ENCODE measurements around the gene GOLGA6L25. TPM values are rescaled to one million over a fixed set of nuclear protein-coding genes. Genes with fewer than 3 reads are reported as not detected.

GOLGA6L25 gene
- not detected in 2 replicates for total RNA-seq

GRCh38 chr15:28553268-28553667 lies at the start of gene GOLGA6L25:
Gene GOLGA6L25, plus strand, starts transcription at chr15:28553568. Its CDS starts 61 bp downstream, at chr15:28553629.

GRCh38 chr15:28532954-28533353 lies 20.4 kb upstream of the GOLGA6L25 start, which contains the start of gene GOLGA8G:
Gene GOLGA8G, minus strand, starts transcription at chr15:28532971. Its CDS starts 62 bp downstream, at chr15:28532909.

Other genes with a start within 250 kb of the GOLGA6L25 start
- 49.8 and 62.9 TPM in 2 replicates for gene HERC2, start 231.4 kb upstream of the GOLGA6L25 start, total RNA-seq
- not detected in 2 replicates for gene GOLGA6L24, start 195.5 kb upstream of the GOLGA6L25 start, total RNA-seq
- not detected in 2 replicates for gene GOLGA8F, start 174.9 kb upstream of the GOLGA6L25 start, total RNA-seq
- not detected in 2 replicates for gene GOLGA8G, start 20.6 kb upstream of the GOLGA6L25 start, total RNA-seq
- 1.2 and 4.4 TPM in 2 replicates for gene GOLGA8M, start 158.9 kb downstream of the GOLGA6L25 start, total RNA-seq